Mesothelial cell of epicardium (in vitro differentiated cells): ENCODE results near the gene AMFR. TPM values are rescaled to one million over a fixed set of nuclear protein-coding genes. Genes with fewer than 3 reads are reported as not detected.
"Not testable (repeated sequence)": the region's sequence is repeated elsewhere in the genome, so short reads cannot be mapped to it uniquely, and the experiment has no call there.

Experiments
- DNase-seq, 2 experiments: peaks; one replicate each; pipeline ENCODE4 v3.0.0; 2021; ENCODE audit warnings: low spot score in 2 of 2; ENCODE audit not compliant: unreplicated experiment in 2 of 2
- H3K27ac Mint-ChIP-seq: 2 replicates; pipeline ENCODE4 v1.8.0; 2021; ENCODE audit warnings: mixed read lengths
- H3K27me3 Mint-ChIP-seq: 2 replicates; pipeline ENCODE4 v1.8.0; 2021; ENCODE audit warnings: low read depth, mixed read lengths
- H3K36me3 Mint-ChIP-seq: 2 replicates; pipeline ENCODE4 v1.8.0; 2021; ENCODE audit warnings: mixed read lengths
- H3K4me1 Mint-ChIP-seq: 2 replicates; pipeline ENCODE4 v1.8.0; 2021; ENCODE audit warnings: mixed read lengths
- H3K4me3 Mint-ChIP-seq: 2 replicates; pipeline ENCODE4 v1.8.0; 2021; ENCODE audit warnings: mild to moderate bottlenecking, moderate library complexity, mixed read lengths
- H3K9me3 Mint-ChIP-seq: 2 replicates; pipeline ENCODE4 v1.8.0; 2021; ENCODE audit warnings: mixed read lengths
- CTCF ChIP-seq: fragments of 200-600 bp; sonication (generic); IDR thresholded peaks from one replicate; pipeline ENCODE4 v1.5.0; 2021; ENCODE audit warnings: antibody characterized with exemption; ENCODE audit not compliant: unreplicated experiment
- total RNA-seq: library from RNA; stranded (reverse); gene quantifications from 3 replicates; pipeline ENCODE4 v1.2.1, GENCODE V29; 2021

Gene AMFR
- total RNA-seq, 1 donor from 2014 or later = 60.0 TPM

DNA sequence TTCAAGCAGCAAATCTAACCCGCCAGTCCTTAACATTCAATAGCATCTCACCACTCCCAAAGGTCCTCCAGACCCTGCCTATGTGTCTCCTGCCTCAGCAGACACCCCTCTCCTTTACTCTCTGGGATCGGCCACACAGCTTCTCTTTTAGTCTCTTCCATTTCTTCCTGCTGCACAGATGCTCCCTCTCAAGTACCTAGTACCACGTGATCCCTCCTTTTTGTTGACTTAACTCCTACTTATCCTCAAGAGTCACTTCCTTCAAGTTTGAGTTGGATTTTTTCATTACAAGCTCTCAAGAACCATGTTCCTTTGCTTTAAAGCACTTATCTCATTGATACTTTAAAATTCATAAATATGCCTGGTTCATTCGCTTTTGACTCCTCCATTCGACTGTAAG is 24.9 kb downstream of the AMFR start:
- Mint-ChIP-seq H3K4me3 (no peak overlapping the region), H3K9me3 (peaks cover 5% of the 10 kb centered on the region), H3K27ac (no peak overlapping the region), H3K27me3 (no peaks in the 10 kb centered on the region), H3K4me1 (no peaks in the 10 kb centered on the region), H3K36me3 (peaks cover 51% of the 10 kb centered on the region)
- TF ChIP-seq CTCF = no peak
- no peak for DNase-seq

DNA sequence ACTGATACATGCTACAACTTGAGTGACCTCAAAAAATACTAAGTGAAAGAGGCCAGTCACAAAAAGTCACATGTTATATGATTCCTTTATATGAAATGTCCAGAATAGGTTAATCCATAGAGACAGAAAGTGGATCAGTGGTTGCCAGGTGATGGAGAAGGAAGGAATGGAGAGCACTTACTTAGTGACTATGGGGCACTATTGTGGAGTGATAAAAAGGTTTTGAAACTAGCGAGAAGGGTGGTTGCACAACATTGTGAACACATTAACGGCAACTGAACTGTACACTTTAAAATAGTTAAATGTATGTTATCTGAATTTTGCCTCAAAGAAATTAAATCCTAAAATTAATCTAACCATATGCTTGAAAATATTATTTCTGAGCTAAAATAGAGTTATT is 25.9 kb downstream of the AMFR start:
- no peak overlapping the region for H3K4me3 Mint-ChIP-seq
- no peaks in the 10 kb centered on the region for H3K4me1 Mint-ChIP-seq
- no peak for TF ChIP-seq CTCF
- peaks cover 53% of the 10 kb centered on the region for H3K36me3 Mint-ChIP-seq
- no peaks in the 10 kb centered on the region for H3K27me3 Mint-ChIP-seq
- H3K27ac Mint-ChIP-seq = no peak overlapping the region
- peaks cover 7% of the 10 kb centered on the region for H3K9me3 Mint-ChIP-seq
- no peak for DNase-seq

DNA sequence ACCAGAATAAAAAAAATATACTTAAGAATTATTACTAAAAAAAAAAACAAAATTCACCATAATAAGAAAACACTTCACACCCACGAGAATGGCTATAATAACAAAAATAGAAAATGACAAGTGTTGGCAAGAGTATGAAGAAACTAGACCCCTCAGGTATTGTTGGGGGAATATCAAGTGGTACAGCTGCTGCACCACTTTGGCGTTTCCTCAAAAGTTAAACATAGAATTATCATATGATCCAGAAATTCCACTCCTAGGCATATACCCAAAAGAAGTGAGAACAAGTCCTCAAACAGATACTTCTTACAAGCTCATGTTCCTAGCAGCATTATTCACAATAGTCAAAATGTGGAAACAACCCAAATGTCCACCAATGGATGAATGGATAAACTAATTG is 26.3 kb downstream of the AMFR start:
- Mint-ChIP-seq H3K27me3 (no peaks in the 10 kb centered on the region), H3K4me3 (no peak overlapping the region), H3K27ac (no peak overlapping the region), H3K9me3 (peaks cover 9% of the 10 kb centered on the region), H3K4me1 (no peaks in the 10 kb centered on the region), H3K36me3 (peaks cover 52% of the 10 kb centered on the region)
- no peak for DNase-seq
- TF ChIP-seq CTCF = no peak

DNA sequence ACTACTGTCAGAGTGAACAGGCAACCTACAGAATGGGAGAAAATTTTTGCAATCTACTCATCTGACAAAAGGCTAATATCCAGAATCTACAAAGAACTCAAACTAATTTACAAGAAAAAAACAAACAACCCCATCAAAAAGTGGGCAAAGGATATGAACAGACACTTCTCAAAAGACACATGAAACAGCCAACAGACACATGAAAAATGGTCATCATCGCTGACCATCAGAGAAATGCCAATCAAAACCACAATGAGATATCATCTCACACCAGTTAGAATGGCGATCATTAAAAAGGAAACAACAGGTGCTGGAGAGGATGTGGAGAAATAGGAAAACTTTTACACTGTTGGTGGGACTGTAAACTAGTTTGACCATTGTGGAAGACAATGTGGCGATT is 28.6 kb downstream of the AMFR start:
- peaks cover 23% of the 10 kb centered on the region for H3K9me3 Mint-ChIP-seq
- H3K4me3 Mint-ChIP-seq, H3K4me1 Mint-ChIP-seq, DNase-seq, H3K27me3 Mint-ChIP-seq, H3K27ac Mint-ChIP-seq: not testable (repeated sequence)
- H3K36me3 Mint-ChIP-seq = peaks cover 63% of the 10 kb centered on the region

DNA sequence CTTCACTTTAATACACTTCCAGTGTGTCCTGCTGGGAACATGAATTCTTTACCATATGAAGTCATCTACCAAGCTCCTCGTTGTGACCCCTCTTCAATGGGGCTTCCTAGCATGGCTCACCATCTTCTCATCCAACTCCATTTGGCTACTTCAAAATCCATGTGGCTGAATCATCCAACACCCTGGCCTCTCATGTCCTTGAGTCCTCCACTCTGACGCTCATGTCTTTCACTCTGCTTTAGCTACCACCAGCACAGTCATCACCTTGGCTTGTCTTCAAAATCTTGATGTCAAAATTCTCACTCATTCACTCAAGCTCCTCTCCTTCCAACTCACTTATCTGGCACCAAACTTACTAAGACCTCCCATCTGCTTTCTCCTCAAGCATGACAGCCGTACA is 35.8 kb downstream of the AMFR start:
- TF ChIP-seq CTCF = no peak
- peaks cover 60% of the 10 kb centered on the region for H3K36me3 Mint-ChIP-seq
- no peak overlapping the region for H3K4me3 Mint-ChIP-seq
- H3K4me1 Mint-ChIP-seq = no peaks in the 10 kb centered on the region
- no peak for DNase-seq
- no peak overlapping the region for H3K27ac Mint-ChIP-seq
- no peaks in the 10 kb centered on the region for H3K27me3 Mint-ChIP-seq
- H3K9me3 Mint-ChIP-seq = peaks cover 20% of the 10 kb centered on the region

DNA sequence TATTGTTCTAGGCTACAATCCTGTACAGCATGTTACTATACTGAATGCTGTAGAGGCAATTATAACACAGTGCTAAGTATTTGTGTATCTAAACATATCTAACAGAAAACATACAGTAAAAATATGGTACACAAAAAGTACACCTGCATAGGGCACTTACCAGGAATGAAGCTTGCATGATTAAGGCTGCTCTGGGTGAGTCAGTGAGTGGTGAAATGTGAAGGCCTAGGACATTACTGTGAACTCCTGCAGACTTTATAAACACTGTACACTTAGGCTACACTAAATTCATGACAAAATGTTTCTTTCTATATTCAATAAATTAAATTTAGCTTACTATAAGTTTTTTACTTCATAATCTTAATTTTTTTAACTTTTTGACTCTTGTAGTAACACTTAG is 37.1 kb downstream of the AMFR start:
- Mint-ChIP-seq H3K27me3 (no peaks in the 10 kb centered on the region), H3K4me1 (peaks cover 5% of the 10 kb centered on the region), H3K27ac (no peak overlapping the region), H3K36me3 (peaks cover 63% of the 10 kb centered on the region), H3K4me3 (no peak overlapping the region), H3K9me3 (peaks cover 12% of the 10 kb centered on the region)
- DNase-seq = no peak
- no peak for TF ChIP-seq CTCF
